DND-41 (cell line): ENCODE data around the gene STK11IP.

Experiments
- CTCF ChIP-seq: IDR thresholded peaks from 2 replicates; pipeline ENCODE4 v1.5.1; 2012; ENCODE audit warnings: borderline replicate concordance, low read length, moderate library complexity, mild to moderate bottlenecking; ENCODE audit not compliant: poor library complexity, severe bottlenecking; ENCODE audit errors: extremely low read depth
- EZH2 ChIP-seq: IDR thresholded peaks from 3 replicates; pipeline ENCODE4 v1.6.1; 2012; ENCODE audit warnings: borderline replicate concordance, low read depth, mild to moderate bottlenecking, moderate library complexity, low read length, inconsistent platforms; ENCODE audit not compliant: severe bottlenecking

GRCh38 chr2:219656526-219656925 is 58.9 kb downstream of the STK11IP start:
- TF ChIP-seq CTCF (no peak), EZH2 (no peak)
